Measurements from ENCODE around the gene PTPRT.

Gene PTPRT

DNA sequence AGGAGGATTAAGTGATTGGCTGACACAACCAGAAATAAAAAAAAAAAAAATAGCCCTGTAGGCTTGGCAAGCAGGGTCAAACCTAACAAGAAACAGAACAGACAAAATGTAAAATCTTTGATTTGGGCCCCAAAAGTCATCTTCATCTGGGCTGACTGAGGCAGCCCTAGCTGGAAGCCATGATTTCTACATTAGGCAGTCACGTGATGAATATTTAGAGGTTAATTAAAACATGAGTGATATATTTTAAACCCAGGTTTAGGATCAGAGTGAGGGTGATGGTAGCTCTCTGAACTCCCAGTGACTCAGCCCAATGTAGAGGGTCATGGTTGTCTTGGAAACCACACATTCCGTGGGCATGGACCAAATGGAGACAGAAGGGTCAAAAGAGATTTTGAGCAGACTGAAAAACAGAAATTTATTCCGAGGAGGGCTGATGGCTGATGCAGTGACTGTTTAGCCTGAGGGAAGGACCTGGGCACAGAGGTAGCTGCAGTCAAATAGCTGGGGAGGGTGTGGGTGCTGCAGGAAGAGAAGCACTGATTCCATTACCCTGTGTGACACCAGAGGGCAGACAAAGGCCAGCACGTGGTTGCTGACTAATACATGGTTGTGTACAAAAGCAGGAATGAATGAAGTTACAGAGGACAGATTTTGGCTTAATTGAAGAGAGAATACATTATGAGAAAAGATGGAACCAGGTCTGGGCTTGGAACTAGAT, 998.4 kb downstream of the PTPRT start:
- no peak for DNase-seq (ENCODE audit: low read depth)

DNA sequence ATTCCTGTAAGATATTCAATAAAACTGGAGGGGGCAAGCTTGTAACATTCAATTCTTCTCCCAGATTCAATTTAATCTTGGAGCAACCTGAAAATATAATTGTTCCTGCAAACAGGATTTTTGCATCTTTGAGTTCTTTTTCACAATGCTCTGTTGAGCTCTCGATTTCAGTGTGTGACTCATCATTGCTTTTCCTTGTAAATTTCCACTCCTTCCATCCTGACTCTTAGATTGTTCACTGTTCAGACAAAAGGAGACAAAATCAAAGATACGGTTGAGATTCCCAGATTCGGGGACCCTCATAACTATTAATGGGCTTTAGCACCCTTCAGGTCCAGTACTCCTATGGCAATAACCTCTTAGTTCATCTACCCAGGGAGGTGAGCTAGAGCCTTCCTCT, 999.6 kb downstream of the PTPRT start:
- no peak for DNase-seq (ENCODE audit: low read depth)

DNA sequence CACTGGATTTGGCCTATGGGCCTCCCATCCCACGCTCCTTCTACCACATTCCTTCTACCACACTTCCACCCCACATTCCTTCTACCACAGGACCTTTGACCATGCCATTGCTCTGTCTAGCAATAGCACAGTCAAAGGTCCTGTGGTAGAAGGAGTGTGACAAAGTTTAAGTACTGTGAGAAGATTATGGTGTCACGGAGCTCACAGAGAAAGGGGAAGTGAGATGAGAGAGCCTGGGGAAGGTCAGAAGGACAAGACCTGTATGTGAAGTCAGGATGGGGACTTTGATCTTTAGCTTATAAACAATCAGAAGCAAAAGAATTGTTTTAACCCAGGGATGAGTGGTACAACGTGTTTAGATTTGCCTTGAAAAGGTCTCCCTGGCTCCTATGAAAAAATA, 1003.4 kb downstream of the PTPRT start:
- no peak for DNase-seq (ENCODE audit: low read depth)

DNA sequence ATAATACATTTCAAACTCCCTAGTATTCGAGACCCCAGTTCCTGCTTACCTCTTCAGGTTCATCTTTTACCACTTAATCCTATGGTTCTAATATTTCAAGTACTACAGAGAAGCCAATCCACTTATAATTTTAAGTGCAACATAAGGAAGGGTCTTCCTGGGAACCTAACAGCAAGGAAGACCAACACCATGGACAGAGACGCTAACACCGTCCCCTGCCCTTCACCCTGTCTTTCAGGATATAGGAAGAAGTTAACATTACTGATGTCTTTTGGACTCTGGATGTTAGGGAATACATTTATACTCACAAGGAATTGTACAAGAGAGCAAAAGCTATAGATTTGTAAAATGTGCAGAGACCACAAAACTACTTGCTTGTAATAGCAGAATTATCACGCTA, 1006.6 kb downstream of the PTPRT start:
- DNase-seq (ENCODE audit: low read depth), result no peak

DNA sequence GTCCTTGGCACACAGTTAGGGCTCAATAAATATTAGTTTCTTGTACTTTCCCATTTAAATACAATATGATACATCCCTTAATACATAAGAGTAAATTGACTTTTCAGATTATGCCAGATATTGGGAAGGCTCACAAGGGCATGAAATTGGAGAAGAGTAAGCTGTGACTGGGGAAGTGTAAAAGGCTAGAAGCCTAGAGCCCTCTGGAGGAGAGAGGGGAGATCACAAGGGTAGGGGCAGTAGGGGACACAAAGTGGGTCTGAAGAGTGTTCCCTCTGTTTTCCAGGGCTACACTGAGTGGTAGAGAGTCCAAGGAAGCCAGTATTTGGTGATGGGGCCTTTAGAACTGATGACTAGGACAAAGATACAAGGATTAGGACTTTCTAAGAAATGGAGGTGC, 1008.6 kb downstream of the PTPRT start:
- no peak for DNase-seq (ENCODE audit: low read depth)

DNA sequence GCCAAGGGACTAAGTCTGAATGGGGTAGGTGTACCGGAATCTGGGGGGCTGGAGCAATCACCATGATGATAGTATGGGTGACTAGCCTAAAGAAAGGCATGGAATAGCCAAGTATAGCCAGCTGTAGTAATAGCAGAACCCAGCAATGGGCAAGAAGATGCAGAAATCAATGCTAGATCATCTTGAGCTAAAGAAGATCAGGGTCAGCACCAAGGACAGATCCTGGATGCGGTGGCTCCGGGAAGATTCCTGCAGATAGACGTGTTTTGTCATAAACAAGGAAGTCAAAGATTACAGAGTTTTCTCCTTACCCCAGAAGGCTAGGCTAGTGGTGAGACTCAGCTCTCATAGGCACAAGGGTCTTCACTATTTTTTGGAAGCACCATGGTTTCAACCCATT, 1009.9 kb downstream of the PTPRT start:
- DNase-seq (ENCODE audit: low read depth), result no peak

DNA sequence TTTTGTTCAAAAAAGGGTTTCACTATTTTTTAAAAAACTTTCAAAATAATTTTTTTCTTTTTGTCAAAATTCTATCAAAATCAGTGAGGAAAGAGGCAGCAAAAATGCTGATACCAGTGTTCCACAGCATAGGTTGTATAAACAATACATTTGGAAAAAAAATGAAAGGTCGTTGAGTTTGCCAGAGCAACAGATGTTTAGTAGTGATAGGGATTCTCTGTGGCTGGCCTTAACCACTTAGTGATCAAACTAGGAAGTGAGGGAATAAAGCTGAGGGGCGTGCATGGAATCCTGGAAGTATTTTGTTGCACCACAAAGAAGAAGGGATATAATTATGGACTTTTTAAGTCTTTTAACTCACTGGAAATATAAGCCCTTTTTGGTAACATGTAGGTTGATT, 1016.3 kb downstream of the PTPRT start:
- DNase-seq (ENCODE audit: low read depth), result no peak

DNA sequence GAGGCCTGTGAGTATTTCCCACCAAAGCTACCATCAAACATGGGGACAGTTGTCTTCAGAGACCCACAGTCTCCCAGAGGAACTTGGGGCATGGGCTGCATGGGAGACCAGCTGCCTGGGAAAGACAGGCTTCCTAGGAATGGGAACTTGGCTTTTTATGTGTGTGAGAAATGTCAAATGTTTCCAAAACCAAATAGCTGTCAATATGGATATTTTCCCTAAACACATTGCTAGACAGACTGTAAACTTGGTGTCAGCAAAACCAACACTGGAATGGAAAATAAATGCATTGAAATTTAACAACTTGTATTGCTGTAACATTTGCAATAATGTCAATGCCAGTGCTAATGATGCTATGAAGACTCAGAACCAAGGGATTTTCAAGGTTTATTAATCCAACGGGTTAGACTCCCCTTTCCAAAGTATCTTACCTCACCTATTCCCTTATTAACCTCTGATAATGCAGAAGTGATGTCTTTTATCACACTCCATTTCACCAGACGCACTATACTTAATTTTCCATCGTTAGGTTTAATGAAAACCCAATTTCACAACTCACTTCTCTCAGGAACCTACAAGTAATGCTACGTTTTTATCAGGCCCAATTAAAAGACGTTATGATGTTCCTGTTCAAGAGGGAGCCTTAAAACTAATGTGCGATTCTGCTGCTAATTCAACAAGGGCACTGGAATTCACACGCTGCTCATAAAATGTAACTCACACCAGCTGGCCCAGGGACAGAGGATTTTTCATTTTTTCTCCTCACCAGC, 1025.4 kb downstream of the PTPRT start:
- no peak for DNase-seq (ENCODE audit: low read depth)

DNA sequence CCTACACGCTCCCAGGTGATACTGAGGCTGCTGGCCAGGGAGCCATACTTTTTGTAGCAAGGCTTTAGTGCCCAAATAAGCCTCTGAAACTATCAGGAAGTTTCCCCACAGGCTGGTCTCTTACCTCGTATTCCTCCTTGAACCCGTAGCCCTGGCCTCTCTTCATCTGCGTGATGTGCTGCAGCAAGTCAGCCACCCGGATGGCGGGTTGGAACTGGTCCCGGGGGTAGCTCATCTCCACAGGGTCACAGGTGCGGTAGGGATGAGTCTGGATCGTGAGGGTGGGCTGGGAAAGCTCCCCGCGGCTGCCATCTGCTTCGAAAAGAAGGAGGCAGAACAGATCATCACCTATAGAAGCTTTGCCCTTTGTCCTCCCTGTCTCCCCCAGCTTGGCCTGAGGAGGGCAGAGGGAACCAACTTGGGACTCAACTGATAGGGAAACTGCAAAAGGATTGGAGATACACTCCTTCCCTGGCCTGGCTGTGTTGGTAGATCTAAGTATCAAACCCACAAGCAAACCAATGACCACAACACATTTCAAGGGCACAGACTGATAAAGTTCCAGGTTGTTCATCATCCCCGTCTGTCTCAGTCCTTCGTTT, 1028.4 kb downstream of the PTPRT start:
- DNase-seq (ENCODE audit: low read depth), result no peak

DNA sequence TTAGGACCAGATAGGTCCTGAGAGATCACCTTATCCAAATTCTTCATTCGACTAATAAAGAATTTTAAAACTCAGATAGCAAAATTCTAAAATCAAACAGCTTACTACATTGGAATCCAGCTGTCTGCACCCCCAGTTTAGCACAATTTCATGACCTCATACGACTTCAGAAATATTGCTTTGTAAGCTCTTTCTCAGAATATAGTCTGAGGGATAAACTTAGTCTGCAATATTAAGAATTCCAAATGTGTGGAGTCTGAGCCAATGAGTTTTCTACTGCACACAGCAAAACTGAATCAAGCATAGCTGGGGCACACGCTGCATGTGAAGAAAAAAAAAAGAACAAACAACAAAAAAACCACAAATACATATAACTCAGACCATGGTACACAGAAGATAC, 1029.9 kb downstream of the PTPRT start:
- DNase-seq (ENCODE audit: low read depth), result no peak

DNA sequence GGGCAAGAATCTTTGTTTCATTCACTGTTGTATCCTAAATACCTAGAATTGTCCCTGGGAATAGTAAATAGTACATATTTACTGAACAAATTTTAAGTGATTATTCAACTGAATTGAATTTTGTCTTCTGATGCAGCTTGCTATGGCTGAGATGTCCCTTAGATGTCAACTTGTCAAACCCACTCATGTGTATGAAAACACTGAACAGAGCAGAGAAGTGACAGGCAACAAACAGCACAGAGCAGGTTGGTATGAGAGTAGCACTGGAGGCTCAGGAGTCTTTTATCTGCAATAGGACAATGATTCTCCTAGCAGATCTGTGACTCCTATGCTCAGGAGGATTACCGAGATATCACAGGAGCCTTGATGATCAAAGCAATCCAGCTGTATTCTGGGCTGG, 1031.4 kb downstream of the PTPRT start:
- DNase-seq (ENCODE audit: low read depth), result no peak

DNA sequence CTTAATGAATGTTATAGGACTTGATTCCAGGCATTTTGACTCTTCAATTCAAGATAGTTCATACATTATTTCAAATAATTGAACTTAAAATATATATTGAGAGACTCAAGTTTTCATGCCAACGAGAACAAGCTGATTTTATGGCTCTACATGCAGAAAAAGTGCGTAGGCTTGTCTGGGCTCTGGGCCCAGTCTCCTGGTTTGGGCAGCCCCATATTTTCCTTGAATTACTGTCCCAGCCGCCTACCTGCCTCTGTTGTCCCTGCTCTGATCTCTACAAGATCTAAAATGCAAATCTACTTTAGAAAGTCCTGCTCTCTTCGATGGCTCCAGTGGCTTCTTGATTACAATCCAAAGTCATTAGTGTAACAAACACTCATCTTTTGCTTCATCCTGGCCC, 1034.1 kb downstream of the PTPRT start:
- DNase-seq (ENCODE audit: low read depth), result no peak

DNA sequence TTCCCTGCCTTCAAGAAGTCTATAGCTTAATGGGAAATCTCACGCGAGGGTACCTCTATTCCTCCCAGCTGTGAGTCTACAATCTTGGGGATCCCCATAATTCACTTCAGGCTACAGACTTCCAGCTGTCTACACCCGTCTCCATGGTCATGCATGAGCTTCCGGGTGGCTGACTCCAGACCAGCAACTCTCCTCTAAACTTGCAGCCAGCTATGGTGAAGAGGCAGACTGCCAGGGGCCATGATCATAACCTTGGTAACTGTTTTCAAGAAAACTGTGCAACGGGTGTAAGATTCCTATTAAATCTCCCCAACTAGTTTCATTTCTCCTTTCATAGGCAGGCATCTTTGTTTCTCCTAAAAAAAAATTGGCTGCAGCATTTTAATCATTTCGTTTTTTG, 1037.1 kb downstream of the PTPRT start:
- DNase-seq (ENCODE audit: low read depth), result no peak

DNA sequence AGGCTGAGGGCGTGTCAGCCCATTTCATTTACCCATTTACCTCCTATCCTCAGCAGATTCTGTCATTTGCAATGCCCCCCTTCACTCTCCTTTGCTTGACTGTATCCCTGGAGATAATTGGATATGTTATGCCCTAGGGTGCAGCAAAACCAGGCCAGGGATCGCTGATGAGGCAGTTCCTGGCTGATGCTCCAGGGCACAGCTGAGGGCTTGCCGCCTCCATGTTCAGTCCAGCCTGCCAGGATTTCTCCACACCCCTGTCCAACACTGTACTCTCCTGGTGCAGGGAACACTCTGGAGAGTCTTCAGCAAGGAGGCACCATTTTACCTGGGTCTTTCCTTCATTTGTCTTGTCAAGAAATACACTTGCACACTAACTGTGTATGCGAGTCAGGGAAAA, 1039.5 kb downstream of the PTPRT start:
- DNase-seq (ENCODE audit: low read depth), result no peak

DNA sequence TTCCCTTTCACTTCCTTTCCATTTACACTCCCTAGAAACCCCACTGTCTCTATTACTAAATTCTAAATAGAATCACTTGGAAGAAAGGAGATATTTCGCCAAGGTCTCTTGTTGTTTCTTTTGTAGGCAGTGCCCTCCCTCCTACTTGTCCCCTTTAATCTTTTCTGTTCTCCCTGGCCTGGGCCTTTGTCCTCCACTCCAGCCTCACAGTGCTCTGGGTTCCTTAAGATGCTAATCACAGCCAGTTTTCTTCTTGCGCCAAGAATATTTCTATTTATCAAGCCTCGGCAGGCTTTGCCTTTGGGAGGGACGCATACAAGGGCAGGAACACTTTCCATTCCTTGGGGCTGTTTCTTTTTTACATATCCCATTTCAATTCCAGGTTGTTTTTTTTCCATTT, 1051.0 kb downstream of the PTPRT start:
- DNase-seq (ENCODE audit: low read depth), result no peak

DNA sequence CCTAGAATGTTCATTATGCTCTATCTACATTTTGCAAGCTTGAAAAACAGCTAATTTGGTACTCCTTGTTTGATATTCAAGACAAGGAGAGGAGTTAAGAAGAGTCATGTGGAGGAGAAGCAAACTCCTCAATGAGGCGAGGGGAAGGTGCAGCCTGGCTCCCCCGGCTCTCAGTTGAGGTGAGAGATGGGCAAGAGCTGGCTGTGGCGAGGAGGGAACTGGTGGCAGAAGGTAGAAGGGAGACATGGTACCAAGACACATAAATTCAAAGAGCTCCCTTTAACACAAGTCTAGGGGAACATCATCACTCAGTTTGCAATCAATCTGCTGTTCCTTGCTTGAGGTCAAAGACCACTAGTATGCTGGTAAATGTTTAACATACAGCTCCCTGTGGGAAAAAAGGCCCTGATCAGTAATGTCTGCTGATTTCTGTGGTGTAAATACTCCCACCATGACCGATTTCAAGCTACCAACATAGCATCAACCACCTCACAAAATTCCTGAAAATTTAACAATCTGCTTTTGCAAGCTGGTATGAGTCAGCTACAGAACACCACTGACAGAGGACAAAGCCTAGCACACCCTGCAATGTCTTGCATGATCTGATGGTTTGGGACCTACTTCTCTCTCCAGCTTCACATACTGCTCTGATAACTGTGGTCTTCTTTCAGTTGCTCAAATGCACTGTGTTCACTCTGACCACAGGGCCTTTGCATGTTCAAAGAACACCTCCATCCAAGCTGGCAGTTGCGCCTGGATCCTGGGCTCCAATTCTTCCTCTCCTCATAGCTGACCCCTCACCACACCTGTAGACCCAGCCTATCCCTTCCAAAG, 1055.2 kb downstream of the PTPRT start:
- no peak for DNase-seq (ENCODE audit: low read depth)

DNA sequence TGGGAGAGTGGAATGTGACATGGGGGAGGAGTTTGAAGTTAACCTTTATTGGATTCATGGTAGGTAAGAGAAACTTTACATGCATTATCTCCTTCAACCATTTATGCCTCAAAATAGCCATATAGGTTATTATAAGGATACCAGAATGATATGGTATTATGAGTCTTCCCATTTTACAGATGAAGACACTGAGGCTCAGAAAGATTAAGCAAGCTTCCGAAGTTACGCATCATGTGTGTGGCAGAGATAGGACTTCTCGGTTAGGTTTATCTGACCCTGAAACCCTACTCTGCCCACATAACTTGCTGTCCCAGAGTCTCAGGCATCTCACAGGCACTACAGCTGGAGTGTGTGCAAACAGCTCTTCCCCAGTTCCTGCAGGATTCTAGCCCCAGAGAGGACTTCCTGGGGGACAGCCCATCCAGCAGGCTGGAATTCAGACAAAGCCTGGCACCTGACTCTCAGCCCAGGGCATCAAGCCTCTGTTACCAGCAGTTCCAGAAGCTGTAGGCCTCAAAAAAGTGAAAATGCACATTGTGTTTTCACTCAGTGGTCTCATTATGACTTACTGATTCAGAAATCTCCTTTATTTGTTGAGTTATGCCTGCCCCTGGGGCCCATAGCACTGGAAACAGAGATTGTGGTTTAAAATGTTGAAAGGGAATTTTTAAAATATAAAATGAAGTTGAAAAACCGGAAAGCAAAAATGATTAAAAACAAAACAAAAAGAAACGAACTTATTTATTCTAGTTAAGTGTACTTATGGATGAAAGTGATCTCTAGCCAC, 1058.7 kb downstream of the PTPRT start:
- DNase-seq (ENCODE audit: low read depth), result no peak

DNA sequence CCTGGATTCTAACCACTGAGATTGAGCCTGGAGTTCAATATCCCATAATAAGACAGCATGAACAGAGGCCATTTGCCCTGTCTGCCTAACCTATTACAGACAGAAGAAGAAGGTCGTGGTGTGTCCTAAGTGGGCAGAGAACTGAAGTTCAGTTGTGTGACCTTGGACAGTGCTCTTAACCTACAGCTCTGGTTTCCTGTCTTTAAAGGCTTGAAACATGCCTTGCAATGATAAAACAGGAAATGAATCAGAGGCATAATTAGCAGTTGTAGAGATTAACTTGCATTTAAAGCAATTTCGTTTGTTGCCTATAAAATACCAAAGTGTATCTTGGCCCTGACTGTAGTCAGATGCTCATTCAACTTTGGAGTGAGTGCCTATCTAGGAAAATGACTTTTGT, 1064.3 kb downstream of the PTPRT start:
- DNase-seq (ENCODE audit: low read depth), result no peak

DNA sequence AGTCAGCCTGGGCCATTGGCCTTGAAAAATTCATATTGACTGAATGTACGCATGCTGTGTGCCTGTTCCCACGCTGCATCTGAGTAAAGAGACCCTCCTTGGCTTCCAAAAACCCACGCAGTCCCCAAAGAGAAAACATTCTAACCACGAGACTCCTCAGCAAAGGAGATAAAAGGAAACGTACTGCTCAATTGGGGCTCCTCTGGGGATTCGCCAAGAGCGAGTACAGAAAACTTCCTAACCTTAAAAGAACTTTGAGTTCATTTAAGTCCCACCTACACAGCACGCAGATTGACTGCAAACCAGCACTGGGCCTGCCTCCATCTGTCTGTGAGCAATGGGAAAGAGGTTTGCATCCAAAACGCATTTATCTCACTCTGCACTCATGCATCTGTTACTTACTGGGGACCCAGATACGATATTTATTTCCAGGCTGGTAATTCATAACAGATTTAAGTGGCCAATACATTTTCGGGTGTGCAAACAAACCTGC, 1065.7 kb downstream of the PTPRT start:
- DNase-seq (ENCODE audit: low read depth), result no peak

DNA sequence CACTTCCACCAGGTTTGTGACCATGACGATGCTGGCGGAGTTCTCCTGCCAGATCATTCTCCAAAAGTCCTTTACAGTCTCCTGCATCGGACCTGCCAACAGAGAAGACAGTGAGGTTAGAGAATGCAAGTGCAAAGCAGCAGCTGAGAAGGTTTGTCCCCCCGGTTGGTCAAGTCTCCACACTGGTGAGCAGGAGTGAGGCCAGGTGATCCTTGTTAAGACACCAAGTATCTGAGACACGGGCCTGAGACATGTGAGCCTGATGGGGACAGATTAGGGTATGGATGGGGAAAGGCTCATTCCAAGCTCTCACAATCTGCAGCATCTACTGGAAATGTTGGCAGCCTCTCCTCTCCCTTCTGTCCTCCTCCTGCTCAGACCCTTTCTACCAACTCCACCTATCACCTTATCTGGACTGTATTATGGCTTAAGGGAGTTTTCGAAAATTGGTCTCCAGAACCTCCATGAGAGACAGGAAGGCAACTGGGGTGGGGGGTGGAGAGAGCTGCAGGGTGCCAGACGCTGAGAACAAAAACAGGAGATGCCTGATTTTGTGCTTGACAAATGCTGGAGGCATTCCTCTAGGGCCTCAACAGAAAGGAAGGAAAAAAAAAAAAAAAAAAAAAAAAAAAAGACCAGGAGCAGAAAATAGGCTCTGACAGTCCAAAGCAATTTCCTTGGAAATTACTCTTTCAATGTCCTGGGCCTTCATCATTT, 1071.1 kb downstream of the PTPRT start:
- no peak for DNase-seq (ENCODE audit: low read depth)

DNA sequence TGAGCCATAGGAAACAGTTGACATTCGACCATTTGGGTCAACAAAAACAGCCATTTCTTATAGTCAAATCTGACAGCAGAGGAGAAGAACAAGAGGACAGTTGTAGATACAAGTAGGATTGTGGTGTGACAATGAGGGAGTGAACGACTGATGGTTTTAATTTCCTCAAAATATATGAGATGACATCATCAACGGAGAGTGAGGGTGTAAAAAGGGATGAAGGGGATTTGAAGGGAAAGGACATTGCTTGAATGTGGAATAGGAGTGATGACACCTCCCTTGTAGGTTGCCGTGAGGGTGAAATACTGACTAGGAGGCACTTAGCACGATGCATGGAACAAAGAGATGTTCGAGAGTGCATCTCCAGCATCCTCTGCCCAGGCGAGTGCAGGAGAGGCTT, 1071.7 kb downstream of the PTPRT start:
- no peak for DNase-seq (ENCODE audit: low read depth)
